Body of pancreas (tissue), 4 donors: Measurements from ENCODE around the gene TMEFF2. TPM values are rescaled to one million over a fixed set of nuclear protein-coding genes. Genes with fewer than 3 reads are reported as not detected.

Experiments
- ATAC-seq: fragments of 150-250 bp; one replicate; pipeline ENCODE4 v1.9.1; 2016
- DNase-seq, 4 donors: peaks; one replicate each; pipeline ENCODE4 v3.0.0-alpha.2; 2019
- H3K27ac ChIP-seq, 4 donors: fragments of 200-600 bp; sonication (generic); 1 replicate in 3 of 4; 2 replicates in 1 of 4; pipeline versions ENCODE4 v1.5.1 to v1.6.1; 2016 to 2019; ENCODE audit warnings: mild to moderate bottlenecking in 1 of 4, mixed read lengths in 1 of 4, moderate library complexity in 1 of 4
- H3K27me3 ChIP-seq, 2 donors: fragments of 200-600 bp; sonication (generic); one replicate each; pipeline ENCODE4 v1.6.0; 2016; ENCODE audit warnings: mild to moderate bottlenecking in 1 of 2
- H3K36me3 ChIP-seq, 2 donors: fragments of 200-600 bp; sonication (generic); replicated peaks in 1 of 2; 2 replicates each; pipeline ENCODE4 v1.5.1; 2016; ENCODE audit warnings: low read depth in 2 of 2; ENCODE audit not compliant: insufficient read depth in 1 of 2
- H3K4me1 ChIP-seq: fragments of 200-600 bp; sonication (generic); one replicate; pipeline ENCODE4 v1.6.0; 2016
- H3K4me3 ChIP-seq, 2 donors: fragments of 200-600 bp; sonication (generic); 1 replicate in 1 of 2; 2 replicates in 1 of 2; pipeline ENCODE4 v1.5.1; 2016 to 2019
- H3K9me3 ChIP-seq, 3 donors: fragments of 200-600 bp; sonication (generic); 1 replicate in 2 of 3; 2 replicates in 1 of 3; pipeline ENCODE4 v1.5.1; 2016
- POLR2A ChIP-seq, 3 donors: fragments of 450-650 bp; IDR thresholded peaks; one replicate each; pipeline ENCODE4 v1.6.1; 2016; ENCODE audit warnings: antibody characterized with exemption in 3 of 3, mild to moderate bottlenecking in 2 of 3
- WGBS, 2 donors: methylation state at CpG; one replicate each; pipeline ENCODE4 v1.1.5; 2017; 5-methylcytosine and 5-hydroxymethylcytosine counted together
- intact Hi-C: fragments of 100-400 bp; cut with DNase I; formaldehyde crosslinking; loops from one replicate; pipeline ENCODE4 v1.15.1; 2023
- total RNA-seq, 2 donors: library from RNA; depleted of rRNA; stranded (reverse); fragments of >200 nt; gene quantifications; one replicate each; pipeline ENCODE4 v1.1.0, GENCODE V29; 2016
- TF ChIP-seq, protein P1 (sequence below), 7 experiments: fragments of 450-650 bp in 4 of 7; fragments of 200-600 bp in 3 of 7; sonication (generic) in 3 of 7; IDR thresholded peaks; one replicate each; pipeline ENCODE4 v1.5.1; 2016 to 2019; ENCODE audit warnings: antibody characterized with exemption in 7 of 7

The TMEFF2 gene
- total RNA-seq, 2 donors from 2014 or later: not detected

DNA sequence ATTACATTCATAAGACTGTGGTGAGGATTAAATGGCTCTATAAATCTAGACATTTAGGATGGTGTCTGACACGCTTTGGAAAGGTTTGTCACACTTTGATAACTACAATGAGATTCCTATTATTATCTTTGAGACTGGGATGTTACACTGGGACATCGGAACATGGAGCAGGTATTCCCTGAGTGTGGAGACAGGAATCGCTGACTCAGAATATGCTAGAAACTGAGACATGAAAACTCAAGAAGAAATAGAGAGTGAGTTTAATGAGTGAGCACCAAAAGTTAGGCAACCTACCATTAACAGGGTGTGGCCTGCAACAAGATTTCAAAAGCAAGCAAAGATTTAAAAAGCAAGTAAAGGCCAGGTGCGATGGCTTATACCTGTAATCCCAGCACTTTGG lies 145.4 kb downstream of the TMEFF2 start:
- no peaks in the 10 kb centered on the region for H3K9me3 ChIP-seq
- WGBS, 2 donors: 79 to 89% methylated on average over 4 of the region's 4 CpGs
- no peaks in the 10 kb centered on the region for H3K27me3 ChIP-seq
- no peaks in the 10 kb centered on the region for H3K4me1 ChIP-seq
- no peak overlapping the region for H3K27ac ChIP-seq
- DNase-seq (no peak), ATAC-seq (no peak)
- no peak overlapping the region for H3K4me3 ChIP-seq
- TF ChIP-seq, protein P1, sequence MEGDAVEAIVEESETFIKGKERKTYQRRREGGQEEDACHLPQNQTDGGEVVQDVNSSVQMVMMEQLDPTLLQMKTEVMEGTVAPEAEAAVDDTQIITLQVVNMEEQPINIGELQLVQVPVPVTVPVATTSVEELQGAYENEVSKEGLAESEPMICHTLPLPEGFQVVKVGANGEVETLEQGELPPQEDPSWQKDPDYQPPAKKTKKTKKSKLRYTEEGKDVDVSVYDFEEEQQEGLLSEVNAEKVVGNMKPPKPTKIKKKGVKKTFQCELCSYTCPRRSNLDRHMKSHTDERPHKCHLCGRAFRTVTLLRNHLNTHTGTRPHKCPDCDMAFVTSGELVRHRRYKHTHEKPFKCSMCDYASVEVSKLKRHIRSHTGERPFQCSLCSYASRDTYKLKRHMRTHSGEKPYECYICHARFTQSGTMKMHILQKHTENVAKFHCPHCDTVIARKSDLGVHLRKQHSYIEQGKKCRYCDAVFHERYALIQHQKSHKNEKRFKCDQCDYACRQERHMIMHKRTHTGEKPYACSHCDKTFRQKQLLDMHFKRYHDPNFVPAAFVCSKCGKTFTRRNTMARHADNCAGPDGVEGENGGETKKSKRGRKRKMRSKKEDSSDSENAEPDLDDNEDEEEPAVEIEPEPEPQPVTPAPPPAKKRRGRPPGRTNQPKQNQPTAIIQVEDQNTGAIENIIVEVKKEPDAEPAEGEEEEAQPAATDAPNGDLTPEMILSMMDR (IDR thresholded peaks at IDR 0.05): no peak
- no peak for TF ChIP-seq POLR2A (IDR thresholded peaks at IDR 0.05)
- intact Hi-C loops: no loop called here
- H3K36me3 ChIP-seq: no peaks in the 10 kb centered on the region

DNA sequence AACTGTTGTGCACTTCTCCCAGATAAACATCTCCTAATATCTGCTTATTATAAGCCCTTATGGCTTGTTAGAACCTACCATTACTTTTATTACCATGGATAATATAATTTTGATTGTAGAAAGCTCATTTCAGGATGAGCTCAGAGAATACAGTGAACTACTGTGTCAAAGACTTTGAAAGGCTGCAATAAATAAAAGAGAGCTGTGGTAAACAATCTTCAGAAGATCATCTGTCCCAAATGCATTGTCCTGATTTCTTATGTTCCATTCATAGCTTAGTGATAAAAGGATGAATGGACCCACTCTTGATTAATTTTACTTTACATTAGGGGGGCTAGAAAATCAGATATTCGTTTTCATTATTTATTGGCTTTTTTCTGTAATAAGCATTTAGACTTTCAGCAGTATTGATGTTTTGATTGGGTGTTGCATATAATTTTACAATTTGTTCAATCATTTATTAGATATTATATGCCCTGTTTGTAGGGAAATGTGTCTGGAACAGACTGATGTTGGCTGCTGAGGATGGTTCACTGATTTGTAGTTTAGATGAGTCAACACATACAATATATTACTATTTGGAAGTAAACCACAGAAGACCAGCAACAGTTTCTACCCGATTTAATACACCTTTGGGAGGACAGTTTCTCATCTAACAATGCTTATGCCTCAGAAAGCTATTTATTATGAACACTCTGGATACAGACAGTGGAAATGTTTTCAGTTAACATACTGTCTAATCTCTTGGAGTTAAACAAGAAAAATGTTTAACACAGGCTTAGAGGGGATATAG lies 147.2 kb downstream of the TMEFF2 start:
- Histone ChIP-seq H3K36me3 (no peaks in the 10 kb centered on the region), H3K4me1 (no peaks in the 10 kb centered on the region), H3K4me3 (no peak overlapping the region), H3K27me3 (no peaks in the 10 kb centered on the region), H3K9me3 (no peaks in the 10 kb centered on the region), H3K27ac (no peak overlapping the region)
- TF ChIP-seq, protein P1 (IDR thresholded peaks at IDR 0.05): no peak
- no peak for TF ChIP-seq POLR2A (IDR thresholded peaks at IDR 0.05)
- DNase-seq (no peak), ATAC-seq (no peak)
- WGBS, 2 donors: 58 to 66% methylated on average over 2 of the region's 2 CpGs
- intact Hi-C loops: no loop called here

DNA sequence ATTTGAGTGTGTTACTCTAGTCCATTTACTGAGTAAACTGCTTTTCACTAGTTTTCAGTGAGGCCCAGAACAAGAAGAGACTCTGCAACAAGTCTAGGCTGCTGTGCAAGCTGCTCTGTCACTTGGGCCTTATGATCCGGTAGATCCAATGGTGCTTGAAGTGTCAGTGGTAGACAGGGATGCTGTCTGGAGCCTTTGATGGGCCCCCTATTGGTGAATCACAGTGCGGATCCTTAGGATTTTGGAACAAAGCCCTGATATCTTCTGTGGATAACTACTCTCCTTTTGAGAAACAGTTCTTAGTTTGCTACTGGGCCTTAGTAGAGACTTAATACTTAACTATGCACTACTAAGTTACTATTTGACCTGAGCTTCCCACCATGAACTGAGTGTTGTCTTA lies 150.2 kb downstream of the TMEFF2 start:
- DNase-seq (no peak), ATAC-seq (no peak)
- Histone ChIP-seq H3K36me3 (no peaks in the 10 kb centered on the region), H3K4me3 (no peak overlapping the region), H3K27ac (no peak overlapping the region), H3K9me3 (no peaks in the 10 kb centered on the region), H3K4me1 (no peaks in the 10 kb centered on the region), H3K27me3 (no peaks in the 10 kb centered on the region)
- 85 to 88% methylated on average over 2 of the region's 2 CpGs for WGBS, 2 donors
- intact Hi-C loops: no loop called here
- TF ChIP-seq, protein P1 (IDR thresholded peaks at IDR 0.05): no peak
- TF ChIP-seq POLR2A (IDR thresholded peaks at IDR 0.05): no peak

DNA sequence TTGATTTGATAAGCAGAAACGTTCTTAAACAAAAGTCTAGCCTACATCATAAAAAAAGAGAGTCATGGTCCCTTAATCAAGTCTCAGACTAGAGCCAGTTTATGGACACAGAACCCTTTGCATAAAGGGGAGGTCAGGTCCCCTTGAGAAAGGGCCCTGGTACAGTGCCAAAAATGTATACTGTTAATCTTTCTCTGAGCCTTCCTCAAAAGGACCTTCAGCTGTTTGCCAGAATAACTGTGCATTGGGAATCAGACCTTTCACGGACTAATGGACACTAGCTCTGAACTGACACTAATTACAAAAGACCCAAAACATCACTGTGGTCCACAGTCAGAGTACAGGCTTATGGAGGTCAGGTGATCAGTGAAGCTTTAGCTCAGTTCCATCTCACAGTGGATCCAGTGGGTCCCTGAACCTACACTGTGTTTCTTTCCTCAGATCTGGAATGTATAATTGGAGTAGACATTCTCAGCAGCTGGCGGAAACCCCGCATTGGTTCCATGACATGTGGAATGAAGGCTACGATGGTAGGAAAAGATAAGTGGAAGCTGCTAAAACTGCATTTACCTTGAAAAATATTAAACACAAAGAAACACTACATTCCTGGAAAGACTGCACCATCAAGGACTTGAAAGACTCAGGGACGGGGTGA lies 151.4 kb downstream of the TMEFF2 start:
- no peak for DNase-seq
- TF ChIP-seq POLR2A (IDR thresholded peaks at IDR 0.05): no peak
- TF ChIP-seq, protein P1 (IDR thresholded peaks at IDR 0.05): no peak
- Histone ChIP-seq H3K36me3 (no peaks in the 10 kb centered on the region), H3K9me3 (no peaks in the 10 kb centered on the region), H3K4me3 (no peak overlapping the region), H3K27me3 (no peaks in the 10 kb centered on the region), H3K27ac (no peak overlapping the region), H3K4me1 (no peaks in the 10 kb centered on the region)
- WGBS, 2 donors: 79 to 80% methylated on average over 6 of the region's 6 CpGs
- no peak for ATAC-seq
- intact Hi-C loops: no loop called here
